Esophagus muscularis mucosa (tissue), 4 donors: Measurements from ENCODE around the gene PLEKHM3. TPM values are rescaled to one million over a fixed set of nuclear protein-coding genes. Genes with fewer than 3 reads are reported as not detected.

ENCODE experiments used
- DNase-seq: peaks from one replicate; pipeline ENCODE4 v3.0.0-alpha.2; 2017; ENCODE audit errors: extremely low spot score
- H3K27ac ChIP-seq, 4 donors: fragments of 200-600 bp; sonication (generic); replicated peaks in 1 of 4; 1 replicate in 3 of 4; 2 replicates in 1 of 4; pipeline ENCODE4 v1.5.1; 2016 to 2019; ENCODE audit warnings: mild to moderate bottlenecking in 1 of 4
- H3K27me3 ChIP-seq, 4 donors: fragments of 200-600 bp; sonication (generic); one replicate each; pipeline versions ENCODE4 v1.5.1 to v1.6.0; 2016 to 2019
- H3K36me3 ChIP-seq, 4 donors: fragments of 200-600 bp; sonication (generic); one replicate each; pipeline ENCODE4 v1.5.1; 2016 to 2019
- H3K4me1 ChIP-seq, 4 donors: fragments of 200-600 bp; sonication (generic); one replicate each; pipeline ENCODE4 v1.5.1; 2016 to 2019
- H3K4me3 ChIP-seq, 4 donors: fragments of 200-600 bp; sonication (generic); 1 replicate in 2 of 4; 2 replicates in 2 of 4; pipeline ENCODE4 v1.5.1; 2016 to 2019; ENCODE audit warnings: mild to moderate bottlenecking in 4 of 4, moderate library complexity in 1 of 4
- H3K9me3 ChIP-seq, 4 donors: fragments of 200-600 bp; sonication (generic); 1 replicate in 3 of 4; 2 replicates in 1 of 4; pipeline ENCODE4 v1.5.1; 2016 to 2019
- EP300 ChIP-seq: sonication (generic); formaldehyde crosslinking; IDR thresholded peaks from one replicate; pipeline ENCODE4 v1.6.1; 2017; ENCODE audit warnings: antibody characterized with exemption
- POLR2A ChIP-seq: fragments of 450-650 bp; IDR thresholded peaks from one replicate; pipeline ENCODE4 v1.6.1; 2017; ENCODE audit warnings: antibody characterized with exemption, moderate library complexity, mild to moderate bottlenecking, low read depth
- POLR2AphosphoS5 ChIP-seq, 2 donors: sonication (generic); formaldehyde crosslinking; IDR thresholded peaks; one replicate each; pipeline ENCODE4 v1.6.1; 2017; ENCODE audit warnings: antibody characterized with exemption in 2 of 2
- WGBS: methylation state at CpG from one replicate; pipeline ENCODE4 v1.1.5; 2018; 5-methylcytosine and 5-hydroxymethylcytosine counted together
- intact Hi-C: fragments of 100-400 bp; cut with DNase I; formaldehyde crosslinking; loops from one replicate; pipeline ENCODE4 v1.15.1; 2023
- total RNA-seq, 4 donors: library from RNA; depleted of rRNA; stranded (reverse); fragments of >200 nt; gene quantifications; one replicate each; pipeline versions ENCODE4 v1.1.0 to v1.2.1, GENCODE V29; 2016
- TF ChIP-seq, protein P1 (sequence below), 3 experiments: fragments of 200-600 bp in 2 of 3; fragments of 450-650 bp in 1 of 3; sonication (generic) in 2 of 3; IDR thresholded peaks; one replicate each; pipeline ENCODE4 v1.5.1; 2017 to 2019; ENCODE audit warnings: antibody characterized with exemption in 3 of 3, mild to moderate bottlenecking in 2 of 3, moderate library complexity in 1 of 3

Gene PLEKHM3
- total RNA-seq, 4 donors from 2014 or later: 24.8 to 34.5 (median 31.1) TPM

DNA sequence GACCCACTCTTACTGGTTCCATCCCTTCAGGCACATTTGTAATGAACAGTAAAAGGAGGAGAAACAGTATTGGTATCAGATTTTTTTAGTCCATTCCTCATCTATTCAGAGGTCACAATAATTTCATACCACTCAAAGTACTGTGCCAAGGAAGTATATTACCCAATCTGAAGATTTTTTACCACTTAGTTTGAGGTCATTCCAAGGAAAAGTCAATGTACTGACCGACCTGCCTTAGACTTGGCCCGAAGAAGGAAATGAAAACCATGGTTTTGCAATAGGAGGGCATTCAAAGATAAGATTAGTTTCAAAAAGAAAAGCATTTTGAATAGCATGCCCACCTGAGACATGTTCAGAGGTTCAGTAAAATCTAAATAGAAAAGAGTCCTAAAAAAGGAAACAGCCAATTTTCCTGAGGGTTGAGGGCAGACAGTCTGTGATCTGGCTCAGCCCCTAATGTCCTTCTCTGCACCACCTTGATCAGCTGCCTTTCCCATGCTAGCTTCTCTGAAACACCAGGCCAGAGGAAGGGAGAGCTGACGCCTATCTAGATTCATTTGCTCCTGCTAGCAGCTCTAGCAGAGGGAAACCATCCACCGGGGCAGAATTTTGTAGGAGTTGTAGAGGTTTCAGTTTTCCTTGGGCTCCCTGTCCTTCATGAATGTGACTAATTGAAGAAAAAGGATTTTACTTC is 148.3 kb downstream of the PLEKHM3 start:
- H3K4me1 ChIP-seq: peaks cover 0 to 7% (median 2%) of the 10 kb centered on the region in 4 donors
- intact Hi-C loops: no loop called here
- peak; percentile 17 for DNase-seq
- H3K27ac ChIP-seq: no peak overlapping the region
- H3K9me3 ChIP-seq: no peaks in the 10 kb centered on the region
- WGBS: 75% methylated on average over 4 of the region's 4 CpGs
- no peaks in the 10 kb centered on the region for H3K36me3 ChIP-seq
- no peak overlapping the region for H3K4me3 ChIP-seq
- no peaks in the 10 kb centered on the region for H3K27me3 ChIP-seq
- no peak for TF ChIP-seq EP300
- no peak for TF ChIP-seq POLR2AphosphoS5 (IDR thresholded peaks at IDR 0.05)
- TF ChIP-seq, protein P1, sequence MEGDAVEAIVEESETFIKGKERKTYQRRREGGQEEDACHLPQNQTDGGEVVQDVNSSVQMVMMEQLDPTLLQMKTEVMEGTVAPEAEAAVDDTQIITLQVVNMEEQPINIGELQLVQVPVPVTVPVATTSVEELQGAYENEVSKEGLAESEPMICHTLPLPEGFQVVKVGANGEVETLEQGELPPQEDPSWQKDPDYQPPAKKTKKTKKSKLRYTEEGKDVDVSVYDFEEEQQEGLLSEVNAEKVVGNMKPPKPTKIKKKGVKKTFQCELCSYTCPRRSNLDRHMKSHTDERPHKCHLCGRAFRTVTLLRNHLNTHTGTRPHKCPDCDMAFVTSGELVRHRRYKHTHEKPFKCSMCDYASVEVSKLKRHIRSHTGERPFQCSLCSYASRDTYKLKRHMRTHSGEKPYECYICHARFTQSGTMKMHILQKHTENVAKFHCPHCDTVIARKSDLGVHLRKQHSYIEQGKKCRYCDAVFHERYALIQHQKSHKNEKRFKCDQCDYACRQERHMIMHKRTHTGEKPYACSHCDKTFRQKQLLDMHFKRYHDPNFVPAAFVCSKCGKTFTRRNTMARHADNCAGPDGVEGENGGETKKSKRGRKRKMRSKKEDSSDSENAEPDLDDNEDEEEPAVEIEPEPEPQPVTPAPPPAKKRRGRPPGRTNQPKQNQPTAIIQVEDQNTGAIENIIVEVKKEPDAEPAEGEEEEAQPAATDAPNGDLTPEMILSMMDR (IDR thresholded peaks at IDR 0.05): no peak
- TF ChIP-seq POLR2A: no peak

DNA sequence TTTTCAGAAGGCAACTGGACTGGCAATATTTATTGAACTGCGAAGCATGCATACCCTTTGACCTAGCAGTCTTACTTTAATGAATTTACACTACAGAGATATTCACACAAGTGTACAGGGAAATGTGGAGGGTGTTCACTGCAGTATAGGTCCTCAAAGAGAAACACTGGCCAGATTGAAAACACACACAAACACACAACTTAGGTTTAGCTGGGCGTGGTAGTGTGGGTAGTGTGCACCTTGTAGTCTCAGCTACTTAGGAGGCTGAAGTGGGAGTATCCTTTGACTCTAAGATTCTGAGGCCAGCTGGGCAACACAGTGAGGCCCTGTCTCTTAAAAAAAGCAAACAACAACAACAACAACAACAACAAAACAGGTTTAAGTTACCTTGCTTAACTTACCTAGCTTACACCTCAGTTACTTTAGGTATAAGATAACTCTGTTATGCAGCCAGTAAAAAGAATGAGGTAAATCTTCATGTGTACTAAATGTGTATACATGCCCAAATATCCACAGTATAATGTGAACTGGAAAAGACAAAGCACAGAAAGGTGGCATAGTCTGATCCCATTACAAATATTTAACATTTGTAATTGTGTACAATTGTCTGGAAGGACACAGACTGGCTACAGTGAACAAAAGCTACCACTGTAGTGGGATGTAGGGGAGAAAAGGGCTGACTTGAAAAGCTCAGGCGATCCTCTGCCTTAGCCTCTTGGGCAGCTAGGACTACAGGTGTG is 149.7 kb downstream of the PLEKHM3 start:
- TF ChIP-seq, protein P1 (IDR thresholded peaks at IDR 0.05): no peak
- TF ChIP-seq POLR2A: no peak
- no peak for TF ChIP-seq EP300
- no peak for TF ChIP-seq POLR2AphosphoS5 (IDR thresholded peaks at IDR 0.05)
- H3K27ac ChIP-seq: no peak overlapping the region
- intact Hi-C loops: no loop called here
- peaks cover 0 to 7% (median 2%) of the 10 kb centered on the region in 4 donors for H3K4me1 ChIP-seq
- no peak for DNase-seq
- WGBS: 97% methylated on average over 3 of the region's 3 CpGs
- H3K9me3 ChIP-seq: no peaks in the 10 kb centered on the region
- H3K27me3 ChIP-seq: no peaks in the 10 kb centered on the region
- no peaks in the 10 kb centered on the region for H3K36me3 ChIP-seq
- no peak overlapping the region for H3K4me3 ChIP-seq

DNA sequence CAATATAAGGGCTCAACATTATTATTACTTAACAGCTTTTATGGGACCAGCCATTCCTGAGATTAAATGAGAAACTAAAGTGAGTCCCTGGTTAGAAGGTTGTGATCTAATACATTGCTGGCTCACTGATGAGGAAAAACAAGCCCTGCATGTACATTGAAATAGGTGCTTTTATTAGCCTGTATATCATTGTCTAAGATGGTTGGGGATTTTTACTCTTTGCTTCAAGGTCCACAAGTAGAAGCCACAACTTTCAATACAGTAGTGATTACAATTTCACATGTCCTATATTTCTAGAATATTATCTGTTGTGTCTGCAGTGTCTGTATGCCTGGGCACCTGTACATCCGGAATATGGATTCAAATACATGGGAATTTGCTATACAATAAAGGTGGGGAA is 151.5 kb downstream of the PLEKHM3 start:
- no peaks in the 10 kb centered on the region for H3K9me3 ChIP-seq
- WGBS: 100% methylated on average over 1 of the region's 1 CpG
- intact Hi-C loops: no loop called here
- DNase-seq: no peak
- no peaks in the 10 kb centered on the region for H3K4me1 ChIP-seq
- H3K4me3 ChIP-seq: no peak overlapping the region
- TF ChIP-seq, protein P1 (IDR thresholded peaks at IDR 0.05): no peak
- no peak for TF ChIP-seq POLR2A
- TF ChIP-seq EP300: no peak
- no peak for TF ChIP-seq POLR2AphosphoS5 (IDR thresholded peaks at IDR 0.05)
- H3K36me3 ChIP-seq: no peaks in the 10 kb centered on the region
- no peaks in the 10 kb centered on the region for H3K27me3 ChIP-seq
- no peak overlapping the region for H3K27ac ChIP-seq

DNA sequence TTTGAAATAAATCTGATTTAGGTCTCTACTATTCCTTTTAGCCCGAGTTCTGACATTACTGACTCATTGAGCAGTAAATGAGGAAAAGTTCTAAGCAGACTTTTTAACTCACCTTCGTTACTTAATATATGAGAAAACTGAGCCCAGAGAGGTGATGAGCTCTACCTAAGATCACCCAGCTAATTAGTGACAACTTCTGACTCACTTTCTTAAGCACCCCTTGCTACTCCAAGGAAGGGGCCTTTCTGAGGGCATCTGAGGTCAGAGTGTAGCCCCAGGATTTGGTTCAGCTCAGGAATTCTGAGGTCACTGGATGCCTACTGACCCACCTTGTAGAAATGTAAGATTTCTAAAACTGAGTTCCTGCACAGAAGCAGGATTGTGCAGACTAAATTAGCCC is 153.4 kb downstream of the PLEKHM3 start:
- 95% methylated on average over 2 of the region's 2 CpGs for WGBS
- Histone ChIP-seq H3K9me3 (no peaks in the 10 kb centered on the region), H3K36me3 (no peaks in the 10 kb centered on the region), H3K4me3 (no peak overlapping the region), H3K4me1 (peaks cover 0 to 7% (median 3%) of the 10 kb centered on the region in 4 donors), H3K27me3 (no peaks in the 10 kb centered on the region), H3K27ac (no peak overlapping the region)
- TF ChIP-seq, protein P1 (IDR thresholded peaks at IDR 0.05): no peak
- TF ChIP-seq POLR2A (no peak), POLR2AphosphoS5 (IDR thresholded peaks at IDR 0.05) (no peak), EP300 (no peak)
- DNase-seq: no peak
- intact Hi-C loops: no loop called here
